Suprapubic skin (tissue), 4 donors: ENCODE data around the gene PLCD1.

Source experiments
- EP300 ChIP-seq: sonication (generic); formaldehyde crosslinking; IDR thresholded peaks from one replicate; pipeline ENCODE4 v1.6.1; 2017; ENCODE audit warnings: antibody characterized with exemption
- POLR2A ChIP-seq, 2 donors: fragments of 450-650 bp; IDR thresholded peaks; one replicate each; pipeline ENCODE4 v1.6.1; 2017; ENCODE audit warnings: antibody characterized with exemption in 2 of 2, mild to moderate bottlenecking in 2 of 2, moderate library complexity in 2 of 2
- POLR2AphosphoS5 ChIP-seq, 3 donors: sonication (generic); formaldehyde crosslinking; IDR thresholded peaks; one replicate each; pipeline ENCODE4 v1.6.1; 2017; ENCODE audit warnings: antibody characterized with exemption in 3 of 3
- TF ChIP-seq, protein P1 (sequence below), 2 donors: fragments of 200-600 bp in 1 of 2; fragments of 450-650 bp in 1 of 2; sonication (generic) in 1 of 2; IDR thresholded peaks; one replicate each; pipeline ENCODE4 v1.5.1; 2016 to 2019; ENCODE audit warnings: antibody characterized with exemption in 2 of 2, mild to moderate bottlenecking in 1 of 2, moderate library complexity in 1 of 2

DNA sequence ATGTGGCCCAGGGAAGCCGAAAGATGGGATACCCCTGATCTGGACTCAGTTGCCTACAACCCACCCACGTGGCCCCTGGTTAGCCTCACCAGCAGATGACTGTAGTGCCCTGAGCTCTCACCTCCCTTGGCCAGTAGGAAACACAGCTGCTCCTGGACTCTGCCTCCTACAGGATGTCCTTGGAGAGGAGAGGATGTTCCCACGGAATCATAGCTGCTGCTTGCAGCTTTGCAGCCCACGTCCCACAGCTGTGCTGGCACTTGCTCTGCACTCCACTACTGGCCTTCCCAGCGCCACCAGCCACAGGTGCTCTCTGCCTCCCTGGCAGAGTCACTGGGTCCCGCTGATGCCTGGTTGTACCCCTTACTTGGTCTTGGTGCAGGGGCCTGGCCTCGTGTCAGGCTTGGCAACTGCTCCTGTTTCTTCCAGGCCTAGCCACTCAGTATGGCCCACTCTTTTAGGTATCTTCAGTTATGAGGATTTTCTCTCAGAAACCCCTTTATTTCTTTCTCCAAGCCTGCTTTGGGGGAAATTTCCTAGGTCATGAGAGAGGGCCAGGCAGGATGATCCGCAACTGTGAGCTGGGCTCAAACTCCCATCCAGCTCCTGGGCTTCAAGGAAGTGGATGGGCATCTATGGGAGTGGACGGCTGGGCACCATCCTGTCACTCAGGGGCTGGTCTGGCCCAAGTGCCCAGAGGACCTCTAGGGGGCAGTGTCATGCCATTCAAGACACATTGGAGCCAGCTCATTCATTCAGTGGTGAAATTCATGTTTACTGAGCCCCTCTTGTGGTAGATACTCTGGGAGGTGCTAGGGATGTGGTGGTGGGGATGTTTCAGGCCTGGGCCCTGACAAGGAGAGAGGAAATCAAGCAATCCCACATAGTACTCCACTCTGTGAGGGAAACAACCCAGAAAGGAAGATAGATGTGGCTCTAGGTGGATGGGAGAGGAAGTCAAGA is 55.0 kb downstream of the PLCD1 start:
- TF ChIP-seq, protein P1, sequence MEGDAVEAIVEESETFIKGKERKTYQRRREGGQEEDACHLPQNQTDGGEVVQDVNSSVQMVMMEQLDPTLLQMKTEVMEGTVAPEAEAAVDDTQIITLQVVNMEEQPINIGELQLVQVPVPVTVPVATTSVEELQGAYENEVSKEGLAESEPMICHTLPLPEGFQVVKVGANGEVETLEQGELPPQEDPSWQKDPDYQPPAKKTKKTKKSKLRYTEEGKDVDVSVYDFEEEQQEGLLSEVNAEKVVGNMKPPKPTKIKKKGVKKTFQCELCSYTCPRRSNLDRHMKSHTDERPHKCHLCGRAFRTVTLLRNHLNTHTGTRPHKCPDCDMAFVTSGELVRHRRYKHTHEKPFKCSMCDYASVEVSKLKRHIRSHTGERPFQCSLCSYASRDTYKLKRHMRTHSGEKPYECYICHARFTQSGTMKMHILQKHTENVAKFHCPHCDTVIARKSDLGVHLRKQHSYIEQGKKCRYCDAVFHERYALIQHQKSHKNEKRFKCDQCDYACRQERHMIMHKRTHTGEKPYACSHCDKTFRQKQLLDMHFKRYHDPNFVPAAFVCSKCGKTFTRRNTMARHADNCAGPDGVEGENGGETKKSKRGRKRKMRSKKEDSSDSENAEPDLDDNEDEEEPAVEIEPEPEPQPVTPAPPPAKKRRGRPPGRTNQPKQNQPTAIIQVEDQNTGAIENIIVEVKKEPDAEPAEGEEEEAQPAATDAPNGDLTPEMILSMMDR (IDR thresholded peaks at IDR 0.05), result peak; percentile 37 to 66
- TF ChIP-seq POLR2A (IDR thresholded peaks at IDR 0.05) (no peak), POLR2AphosphoS5 (IDR thresholded peaks at IDR 0.05) (no peak), EP300 (no peak)
